CD14-positive monocyte (primary cell): ENCODE measurements around the gene SDF4. TPM values are rescaled to one million over a fixed set of nuclear protein-coding genes. Genes with fewer than 3 reads are reported as not detected.
A peak's percentile ranks its signal among the peaks of the same experiment; 100 is the strongest.

Experiments used
- DNase-seq, 3 donors: peaks; one replicate each; pipeline ENCODE4 v3.0.0-alpha.2; 2011 to 2022
- H2AFZ ChIP-seq: 2 replicates; pipeline ENCODE4 v1.6.0; 2012; ENCODE audit warnings: mild to moderate bottlenecking, low read depth, low read length, inconsistent platforms; ENCODE audit not compliant: insufficient read depth, poor library complexity, severe bottlenecking
- H3K27ac ChIP-seq, 2 donors: 1 replicate in 1 of 2; 2 replicates in 1 of 2; pipeline ENCODE4 v1.5.1; 2012 to 2013; ENCODE audit warnings: low read length in 2 of 2, control low read depth in 1 of 2, inconsistent platforms in 1 of 2, low read depth in 1 of 2, mild to moderate bottlenecking in 1 of 2
- H3K27me3 ChIP-seq, 2 donors: one replicate each; pipeline versions ENCODE4 v1.6.0 to v1.6.1; 2011 to 2013; ENCODE audit warnings: low read length in 2 of 2; ENCODE audit not compliant: control insufficient read depth in 2 of 2, insufficient read depth in 2 of 2
- H3K36me3 ChIP-seq, 2 donors: replicated peaks in 1 of 2; 1 replicate in 1 of 2; 2 replicates in 1 of 2; pipeline versions ENCODE4 v1.5.1 to v1.6.1; 2012 to 2013; ENCODE audit warnings: low read length in 2 of 2, control low read depth in 1 of 2, inconsistent platforms in 1 of 2, mild to moderate bottlenecking in 1 of 2; ENCODE audit not compliant: insufficient read depth in 2 of 2, control insufficient read depth in 1 of 2
- H3K4me1 ChIP-seq, 2 donors: 1 replicate in 1 of 2; 2 replicates in 1 of 2; pipeline versions ENCODE4 v1.5.1 to v1.6.1; 2012 to 2013; ENCODE audit warnings: low read length in 2 of 2, control low read depth in 1 of 2, inconsistent platforms in 1 of 2, mild to moderate bottlenecking in 1 of 2, moderate library complexity in 1 of 2; ENCODE audit not compliant: insufficient read depth in 2 of 2, control insufficient read depth in 1 of 2
- H3K4me2 ChIP-seq: replicated peaks from 2 replicates; pipeline ENCODE3; 2012; ENCODE audit warnings: low read length, moderate library complexity, mild to moderate bottlenecking; ENCODE audit not compliant: poor library complexity, severe bottlenecking; ENCODE audit errors: extremely low read depth
- H3K4me3 ChIP-seq, 3 experiments: fragments of 200-600 bp in 1 of 3; sonication (generic) in 1 of 3; replicated peaks in 1 of 3; 1 replicate in 2 of 3; 2 replicates in 1 of 3; pipeline ENCODE4 v1.5.1; 2011 to 2013; ENCODE audit warnings: low read length in 3 of 3, mild to moderate bottlenecking in 3 of 3, control low read depth in 2 of 3, low read depth in 2 of 3, inconsistent platforms in 1 of 3, moderate library complexity in 1 of 3
- H3K79me2 ChIP-seq: 2 replicates; pipeline ENCODE4 v1.6.0; 2012; ENCODE audit warnings: mild to moderate bottlenecking, control low read depth, inconsistent platforms, low read length, moderate library complexity; ENCODE audit not compliant: insufficient read depth
- H3K9ac ChIP-seq: 2 replicates; pipeline ENCODE4 v1.6.0; 2017; ENCODE audit warnings: low read length, mild to moderate bottlenecking; ENCODE audit not compliant: insufficient read depth, poor library complexity, severe bottlenecking
- H3K9me3 ChIP-seq, 2 donors: replicated peaks in 1 of 2; 1 replicate in 1 of 2; 2 replicates in 1 of 2; pipeline versions ENCODE4 v1.5.1 to v1.6.1; 2012 to 2013; ENCODE audit warnings: low read length in 2 of 2, control low read depth in 1 of 2; ENCODE audit not compliant: control insufficient read depth in 1 of 2, insufficient read depth in 1 of 2
- H4K20me1 ChIP-seq: 2 replicates; pipeline ENCODE4 v1.6.0; 2012; ENCODE audit warnings: mild to moderate bottlenecking, low read length, control low read depth, moderate library complexity; ENCODE audit not compliant: insufficient read depth
- H3K27ac Mint-ChIP-seq, 7 donors: one replicate each; pipeline ENCODE4 v1.8.0; 2020; ENCODE audit warnings: mild to moderate bottlenecking in 7 of 7, mixed read lengths in 7 of 7, moderate library complexity in 6 of 7, inconsistent platforms in 2 of 7
- H3K27me3 Mint-ChIP-seq, 3 donors: one replicate each; pipeline ENCODE4 v1.8.0; 2021 to 2022; ENCODE audit warnings: low read depth in 3 of 3, mild to moderate bottlenecking in 3 of 3, mixed read lengths in 3 of 3, moderate library complexity in 3 of 3, inconsistent platforms in 1 of 3
- H3K36me3 Mint-ChIP-seq, 2 donors: one replicate each; pipeline ENCODE4 v1.8.0; 2020; ENCODE audit warnings: mixed read lengths in 2 of 2, inconsistent platforms in 1 of 2, mild to moderate bottlenecking in 1 of 2
- H3K4me1 Mint-ChIP-seq: one replicate; pipeline ENCODE4 v1.8.0; 2020; ENCODE audit warnings: mild to moderate bottlenecking, mixed read lengths
- H3K4me3 Mint-ChIP-seq, 2 donors: one replicate each; pipeline ENCODE4 v1.8.0; 2020; ENCODE audit warnings: mild to moderate bottlenecking in 2 of 2, mixed read lengths in 2 of 2, moderate library complexity in 1 of 2
- H3K9me3 Mint-ChIP-seq, 7 donors: one replicate each; pipeline ENCODE4 v1.8.0; 2020 to 2022; ENCODE audit warnings: mixed read lengths in 7 of 7, mild to moderate bottlenecking in 6 of 7, moderate library complexity in 6 of 7, inconsistent platforms in 2 of 7
- CTCF ChIP-seq: fragments of 200-600 bp; IDR thresholded peaks from one replicate; pipeline ENCODE4 v1.8.0; 2022; ENCODE audit warnings: antibody characterized with exemption, mild to moderate bottlenecking
- WGBS: methylation state at CpG from one replicate; pipeline ENCODE4 v1.1.5; 2013; ENCODE audit warnings: missing lambda C conversion rate; ENCODE audit not compliant: insufficient coverage; 5-methylcytosine and 5-hydroxymethylcytosine counted together
- intact Hi-C, 2 donors: fragments of 100-400 bp; cut with micrococcal nuclease; formaldehyde crosslinking; loops; one replicate each; pipeline versions ENCODE4 v1.15.0 to v1.15.1; 2023
- polyA plus RNA-seq, 3 donors: library from polyadenylated mRNA; depleted of rRNA in 1 of 3; unstranded in 2 of 3; stranded (reverse) in 1 of 3; fragments of 300-500 nt in 2 of 3; fragments of >200 nt in 1 of 3; fragmentation: Illumina TruSeq in 2 of 3; gene quantifications; 1 replicate in 2 of 3; 2 replicates in 1 of 3; pipeline ENCODE4 v1.2.3, GENCODE V29; 2012 to 2021

Gene SDF4
- polyA plus RNA-seq, 3 donors: 81.7 to 98.9 (median 89.0) TPM

GRCh38 chr1:1173061-1173792, 58.6 kb downstream of the SDF4 start:
- no peaks in the 10 kb centered on the region for H3K4me1 ChIP-seq
- peaks cover 0 to 6% of the 10 kb centered on the region in 2 donors for H3K9me3 ChIP-seq
- no peak for TF ChIP-seq CTCF
- no peak overlapping the region for H3K4me2 ChIP-seq
- H3K4me3 ChIP-seq: no peak overlapping the region
- H3K36me3 ChIP-seq: no peaks in the 10 kb centered on the region
- no peaks in the 10 kb centered on the region for H4K20me1 ChIP-seq
- intact Hi-C loops: no loop called here
- no peak overlapping the region for H2AFZ ChIP-seq
- H3K27ac ChIP-seq: no peak overlapping the region
- H3K27me3 ChIP-seq: peaks cover 4 to 37% of the 10 kb centered on the region in 2 donors
- Mint-ChIP-seq H3K27ac (no peak overlapping the region), H3K4me3 (peak overlapping the region in 1 of 2 donors; percentile 39), H3K36me3 (no peaks in the 10 kb centered on the region), H3K27me3 (peaks cover 33 to 58% (median 41%) of the 10 kb centered on the region in 3 donors), H3K4me1 (no peaks in the 10 kb centered on the region), H3K9me3 (peaks cover 4 to 15% (median 7%) of the 10 kb centered on the region in 7 donors)
- no peak overlapping the region for H3K9ac ChIP-seq
- DNase-seq: no peak
- no peaks in the 10 kb centered on the region for H3K79me2 ChIP-seq
- WGBS: 64% methylated on average over 32 of the region's 32 CpGs

- Histone ChIP-seq H4K20me1 (no peaks in the 10 kb centered on the region), H3K4me2 (no peak overlapping the region), H3K27me3 (peaks cover 4 to 35% of the 10 kb centered on the region in 2 donors), H3K36me3 (no peaks in the 10 kb centered on the region), H3K9me3 (peaks cover 0 to 6% of the 10 kb centered on the region in 2 donors), H3K27ac (no peak overlapping the region), H3K79me2 (no peaks in the 10 kb centered on the region), H3K9ac (no peak overlapping the region), H2AFZ (no peak overlapping the region), H3K4me3 (no peak overlapping the region), H3K4me1 (no peaks in the 10 kb centered on the region)
- peaks cover 4 to 15% (median 7%) of the 10 kb centered on the region in 7 donors for H3K9me3 Mint-ChIP-seq
- no peaks in the 10 kb centered on the region for H3K36me3 Mint-ChIP-seq
- no peaks in the 10 kb centered on the region for H3K4me1 Mint-ChIP-seq
- no peak for TF ChIP-seq CTCF
- DNase-seq: no peak
- peaks cover 33 to 50% (median 40%) of the 10 kb centered on the region in 3 donors for H3K27me3 Mint-ChIP-seq
- H3K4me3 Mint-ChIP-seq: no peak overlapping the region
- 91% methylated on average over 21 of the region's 33 CpGs for WGBS
- H3K27ac Mint-ChIP-seq: no peak overlapping the region
- intact Hi-C loops: no loop called here
Observed at GRCh38 chr1:1171546-1172340, 60.1 kb downstream of the SDF4 start.
